BJ (cell line): ENCODE data around the gene DNHD1. TPM values are rescaled to one million over a fixed set of nuclear protein-coding genes. Genes with fewer than 3 reads are reported as not detected.

Source experiments
- CTCF ChIA-PET: fragments of 350-600 bp; formaldehyde crosslinking; extraction: SDS; loops from one replicate; lab custom pipeline; 2021; ENCODE audit warnings: antibody characterized with exemption, inconsistent platforms; lab: Yijun Ruan, JAX
- POLR2A ChIA-PET: fragments of 300-600 bp; sonication (Branson Sonifier 250); formaldehyde crosslinking; extraction: SDS; loops from one replicate; lab custom pipeline; 2021; ENCODE audit warnings: antibody characterized with exemption; lab: Charles Lee
- DNase-seq: peaks from one replicate; pipeline ENCODE4 v3.0.0-alpha.2; 2011; ENCODE audit warnings: low read depth
- H3K27me3 ChIP-seq: 2 replicates; pipeline ENCODE4 v1.6.0; 2011; ENCODE audit warnings: low read length; ENCODE audit not compliant: control insufficient read depth, insufficient read depth
- H3K36me3 ChIP-seq: 2 replicates; pipeline ENCODE4 v1.5.1; 2011; ENCODE audit warnings: low read length; ENCODE audit not compliant: control insufficient read depth, insufficient read depth
- H3K4me3 ChIP-seq: 2 replicates; pipeline ENCODE4 v1.5.1; 2011; ENCODE audit warnings: low read depth, mild to moderate bottlenecking, control low read depth, low read length
- polyA plus RNA-seq: library from polyadenylated mRNA; depleted of rRNA; stranded (reverse); fragments of >200 nt; gene quantifications from 2 replicates; pipeline ENCODE4 v1.2.3, GENCODE V29; 2011
- TF ChIP-seq, protein P1 (sequence below): IDR thresholded peaks from 2 replicates; pipeline ENCODE4 v1.5.1; 2011; ENCODE audit warnings: low read depth, mild to moderate bottlenecking, control low read depth, inconsistent platforms, low read length, moderate library complexity; ENCODE audit not compliant: insufficient read depth

Gene DNHD1
- polyA plus RNA-seq, 1 experiment, result 3.1 TPM

DNA sequence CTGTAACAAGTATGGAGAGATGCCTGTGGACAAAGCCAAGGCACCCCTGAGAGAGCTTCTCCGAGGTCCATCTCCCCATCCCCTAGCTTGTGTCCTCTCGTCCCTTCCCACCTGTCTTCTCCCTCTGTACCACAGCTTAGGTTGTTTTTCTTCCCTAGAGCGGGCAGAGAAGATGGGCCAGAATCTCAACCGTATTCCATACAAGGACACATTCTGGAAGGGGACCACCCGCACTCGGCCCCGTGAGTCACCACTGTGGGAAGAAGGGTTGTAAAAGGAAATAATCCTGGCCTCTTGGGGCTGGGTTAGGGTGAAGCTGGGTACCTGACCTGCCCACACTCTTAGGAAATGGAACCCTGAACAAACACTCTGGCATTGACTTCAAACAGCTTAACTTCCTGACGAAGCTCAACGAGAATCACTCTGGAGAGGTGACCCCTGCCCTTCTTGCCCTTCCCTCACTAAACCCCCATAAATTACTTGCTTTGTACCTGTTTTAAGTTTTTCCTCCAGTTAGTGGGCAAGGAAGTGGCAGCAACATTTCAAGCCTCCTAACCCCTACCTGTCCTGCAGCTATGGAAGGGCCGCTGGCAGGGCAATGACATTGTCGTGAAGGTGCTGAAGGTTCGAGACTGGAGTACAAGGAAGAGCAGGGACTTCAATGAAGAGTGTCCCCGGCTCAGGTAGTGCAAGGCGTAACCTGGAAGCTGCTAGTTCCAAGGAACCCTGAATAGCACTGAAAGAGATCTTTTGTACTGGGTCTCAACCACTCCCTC, 111.8 kb downstream of the DNHD1 start:
- peaks cover 30% of the 10 kb centered on the region for H3K36me3 ChIP-seq
- H3K4me3 ChIP-seq, result no peak overlapping the region
- POLR2A ChIA-PET, result interaction anchor here (1.3 kb wide), 1 partner anchor 10 kb away, joined by 4 read pairs; the partner anchor contains the start of gene TPP1
- DNase-seq, result no peak
- CTCF ChIA-PET, result interaction anchor here (0.5 to 1.1 kb wide), 2 partner anchors 12 to 14 kb away, joined by 3 read pairs; no protein-coding TSS in a partner anchor
- TF ChIP-seq, protein P1, sequence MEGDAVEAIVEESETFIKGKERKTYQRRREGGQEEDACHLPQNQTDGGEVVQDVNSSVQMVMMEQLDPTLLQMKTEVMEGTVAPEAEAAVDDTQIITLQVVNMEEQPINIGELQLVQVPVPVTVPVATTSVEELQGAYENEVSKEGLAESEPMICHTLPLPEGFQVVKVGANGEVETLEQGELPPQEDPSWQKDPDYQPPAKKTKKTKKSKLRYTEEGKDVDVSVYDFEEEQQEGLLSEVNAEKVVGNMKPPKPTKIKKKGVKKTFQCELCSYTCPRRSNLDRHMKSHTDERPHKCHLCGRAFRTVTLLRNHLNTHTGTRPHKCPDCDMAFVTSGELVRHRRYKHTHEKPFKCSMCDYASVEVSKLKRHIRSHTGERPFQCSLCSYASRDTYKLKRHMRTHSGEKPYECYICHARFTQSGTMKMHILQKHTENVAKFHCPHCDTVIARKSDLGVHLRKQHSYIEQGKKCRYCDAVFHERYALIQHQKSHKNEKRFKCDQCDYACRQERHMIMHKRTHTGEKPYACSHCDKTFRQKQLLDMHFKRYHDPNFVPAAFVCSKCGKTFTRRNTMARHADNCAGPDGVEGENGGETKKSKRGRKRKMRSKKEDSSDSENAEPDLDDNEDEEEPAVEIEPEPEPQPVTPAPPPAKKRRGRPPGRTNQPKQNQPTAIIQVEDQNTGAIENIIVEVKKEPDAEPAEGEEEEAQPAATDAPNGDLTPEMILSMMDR, result no peak
- no peaks in the 10 kb centered on the region for H3K27me3 ChIP-seq

DNA sequence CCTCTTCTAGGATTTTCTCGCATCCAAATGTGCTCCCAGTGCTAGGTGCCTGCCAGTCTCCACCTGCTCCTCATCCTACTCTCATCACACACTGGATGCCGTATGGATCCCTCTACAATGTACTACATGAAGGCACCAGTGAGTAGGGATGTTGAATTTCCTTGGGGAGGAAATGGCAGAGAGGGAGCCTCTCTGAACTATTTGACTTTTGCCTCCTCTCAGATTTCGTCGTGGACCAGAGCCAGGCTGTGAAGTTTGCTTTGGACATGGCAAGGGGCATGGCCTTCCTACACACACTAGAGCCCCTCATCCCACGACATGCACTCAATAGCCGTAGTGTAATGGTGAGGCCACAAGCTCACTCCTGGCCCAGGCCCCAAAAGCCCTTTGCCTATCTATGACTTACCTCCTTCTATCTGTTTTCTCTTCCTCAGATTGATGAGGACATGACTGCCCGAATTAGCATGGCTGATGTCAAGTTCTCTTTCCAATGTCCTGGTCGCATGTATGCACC, 112.5 kb downstream of the DNHD1 start:
- ChIA-PET POLR2A (no interaction called here), CTCF (no interaction called here)
- no peak for DNase-seq

DNA sequence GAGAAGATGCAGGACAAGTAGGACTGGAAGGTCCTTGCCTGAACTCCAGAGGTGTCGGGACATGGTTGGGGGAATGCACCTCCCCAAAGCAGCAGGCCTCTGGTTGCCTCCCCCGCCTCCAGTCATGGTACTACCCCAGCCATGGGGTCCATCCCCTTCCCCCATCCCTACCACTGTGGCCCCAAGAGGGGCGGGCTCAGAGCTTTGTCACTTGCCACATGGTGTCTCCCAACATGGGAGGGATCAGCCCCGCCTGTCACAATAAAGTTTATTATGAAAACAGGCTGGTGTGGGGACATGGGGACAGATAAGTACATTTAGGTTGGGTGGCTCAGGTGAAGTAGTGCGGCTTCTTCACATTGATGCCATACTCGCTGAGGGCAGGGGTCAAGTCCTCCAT, 113.5 kb downstream of the DNHD1 start:
- TF ChIP-seq, protein P1, result no peak
- Histone ChIP-seq H3K27me3 (no peaks in the 10 kb centered on the region), H3K4me3 (no peak overlapping the region), H3K36me3 (peaks cover 35% of the 10 kb centered on the region)
- ChIA-PET POLR2A (no interaction called here), CTCF (interaction anchor here (3.2 kb wide), 1 partner anchor 72 kb away, joined by 24 read pairs; the partner anchor contains the start of gene MRPL17)
- no peak for DNase-seq

More for the DNA sequence above, 112.5 kb downstream of the DNHD1 start:
- Histone ChIP-seq H3K4me3 (no peak overlapping the region), H3K36me3 (peaks cover 30% of the 10 kb centered on the region), H3K27me3 (no peaks in the 10 kb centered on the region)
- TF ChIP-seq, protein P1, result no peak

DNA sequence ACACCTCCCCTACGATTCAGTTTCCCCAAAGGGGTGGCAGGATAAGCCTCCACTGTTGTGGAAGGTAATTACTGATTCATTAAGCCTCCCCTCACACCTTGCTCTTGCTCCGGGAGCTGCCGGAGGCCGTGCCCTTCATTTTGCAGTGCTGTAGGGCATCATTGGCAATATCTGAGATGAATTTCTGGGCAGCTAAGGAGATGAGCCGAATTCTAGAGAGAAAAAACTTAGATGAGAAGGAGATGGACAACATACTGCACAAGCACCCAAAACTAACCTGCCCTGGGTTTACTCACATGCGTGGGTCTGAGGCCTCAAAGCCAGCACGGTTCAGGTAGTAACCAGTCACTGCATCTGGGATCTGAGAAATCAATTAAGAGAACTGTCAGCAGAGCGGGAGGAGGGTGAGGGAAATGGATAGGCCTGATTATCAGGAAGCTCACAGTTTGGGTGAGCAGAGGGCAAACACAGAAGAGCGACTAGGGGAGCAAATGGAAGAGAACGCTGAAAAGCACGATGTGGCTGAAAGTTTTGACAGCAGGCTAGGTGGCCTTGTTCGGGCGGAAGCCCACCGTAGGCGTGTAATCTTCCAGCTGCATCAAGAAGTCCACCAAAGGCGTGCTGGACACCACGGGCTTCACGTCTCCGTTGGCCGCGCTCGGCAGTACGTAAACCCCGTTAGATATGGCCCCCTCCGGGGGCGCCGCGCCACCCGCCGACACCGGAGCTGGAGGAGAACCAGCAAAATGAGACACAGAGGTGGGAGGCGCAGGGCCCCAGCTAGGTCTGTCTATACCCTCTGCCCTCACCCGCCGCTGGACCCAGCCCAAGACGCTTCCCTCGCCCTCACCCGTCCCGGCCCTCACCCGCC, 114.2 kb downstream of the DNHD1 start:
- CTCF ChIA-PET, result interaction anchor here (0.6 to 3.2 kb wide), 8 partner anchors 56 to 172 kb away, joined by 3 to 24 read pairs (median 5); partner anchors contain the start of gene MRPL17
- peak overlapping the region; percentile 79 for H3K4me3 ChIP-seq
- H3K36me3 ChIP-seq, result peaks cover 39% of the 10 kb centered on the region
- H3K27me3 ChIP-seq, result no peaks in the 10 kb centered on the region
- POLR2A ChIA-PET, result interaction anchor here (0.6 to 1.1 kb wide), 3 partner anchors 83 to 899 kb away, joined by 3 read pairs; no protein-coding TSS in a partner anchor
- DNase-seq, result no peak
- TF ChIP-seq, protein P1, result no peak
